GM18517 (cell line): ENCODE measurements around the gene LRP6.

Experiments
- ATAC-seq: cut with Tn5 transposase; IDR thresholded peaks from one replicate; pipeline ENCODE4 v1.9.1; 2021; ENCODE audit warnings: mild to moderate bottlenecking, moderate library complexity; ENCODE audit not compliant: unreplicated experiment

Gene LRP6

DNA sequence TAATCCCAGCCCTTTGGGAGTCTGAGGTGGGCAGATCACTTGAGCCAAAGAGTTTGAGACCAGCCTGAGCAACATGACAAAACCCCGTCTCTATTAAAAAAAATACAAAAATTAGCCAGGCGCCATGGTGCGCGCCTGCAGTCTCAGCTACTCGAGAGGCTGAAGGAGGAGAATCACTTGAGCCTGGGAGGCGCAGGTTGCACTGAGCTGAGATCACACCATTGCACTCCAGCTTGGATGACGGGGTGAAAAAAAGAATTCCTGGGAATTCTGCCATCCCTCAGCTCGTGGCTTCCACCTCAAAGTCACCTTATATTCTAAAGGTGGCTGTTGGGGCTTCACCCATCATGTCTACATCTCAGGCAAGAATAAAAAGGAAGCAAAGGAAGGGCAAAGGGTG lies 183.2 kb downstream of the LRP6 start:
- ATAC-seq: no peak

DNA sequence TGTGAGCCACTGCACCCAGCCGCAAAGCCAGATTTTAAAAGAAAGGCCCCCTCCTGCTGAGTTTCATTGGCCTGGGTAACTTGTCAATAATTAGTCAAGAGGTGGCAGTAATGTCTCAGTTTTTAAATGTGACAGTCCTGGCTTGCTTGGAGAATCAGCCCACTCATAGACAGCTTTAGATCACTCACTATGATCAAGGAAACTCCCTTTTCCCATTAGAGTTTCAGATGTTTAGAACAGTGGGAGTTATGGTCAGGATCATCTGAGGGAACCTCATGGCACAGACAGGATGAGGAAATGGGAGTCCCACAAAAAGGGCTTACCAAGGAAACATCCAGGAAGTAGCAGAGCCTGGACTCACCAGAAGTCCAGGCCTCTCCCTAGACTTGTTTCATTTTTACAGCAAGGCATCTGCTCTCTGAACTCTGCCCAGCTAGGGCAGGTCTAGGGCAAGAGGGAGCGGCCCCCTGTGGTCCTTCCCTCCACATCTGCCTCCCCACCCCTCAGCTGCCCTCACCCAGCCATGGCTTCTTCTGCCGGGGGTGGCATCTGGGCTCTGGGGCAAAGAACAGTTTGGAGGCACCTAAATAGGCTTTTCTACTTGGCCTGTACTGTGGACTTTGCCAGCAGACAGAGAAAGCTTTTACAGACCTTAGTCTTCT lies 184.9 kb downstream of the LRP6 start:
- no peak for ATAC-seq

DNA sequence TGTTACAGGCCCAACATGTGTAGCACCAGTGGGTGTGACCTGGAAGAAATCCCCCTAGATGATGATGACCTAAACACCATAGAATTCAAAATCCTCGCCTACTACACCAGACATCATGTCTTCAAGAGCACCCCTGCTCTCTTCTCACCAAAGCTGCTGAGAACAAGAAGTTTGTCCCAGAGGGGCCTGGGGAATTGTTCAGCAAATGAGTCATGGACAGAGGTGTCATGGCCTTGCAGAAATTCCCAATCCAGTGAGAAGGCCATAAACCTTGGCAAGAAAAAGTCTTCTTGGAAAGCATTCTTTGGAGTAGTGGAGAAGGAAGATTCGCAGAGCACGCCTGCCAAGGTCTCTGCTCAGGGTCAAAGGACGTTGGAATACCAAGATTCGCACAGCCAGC lies 187.6 kb downstream of the LRP6 start:
- ATAC-seq: no peak

DNA sequence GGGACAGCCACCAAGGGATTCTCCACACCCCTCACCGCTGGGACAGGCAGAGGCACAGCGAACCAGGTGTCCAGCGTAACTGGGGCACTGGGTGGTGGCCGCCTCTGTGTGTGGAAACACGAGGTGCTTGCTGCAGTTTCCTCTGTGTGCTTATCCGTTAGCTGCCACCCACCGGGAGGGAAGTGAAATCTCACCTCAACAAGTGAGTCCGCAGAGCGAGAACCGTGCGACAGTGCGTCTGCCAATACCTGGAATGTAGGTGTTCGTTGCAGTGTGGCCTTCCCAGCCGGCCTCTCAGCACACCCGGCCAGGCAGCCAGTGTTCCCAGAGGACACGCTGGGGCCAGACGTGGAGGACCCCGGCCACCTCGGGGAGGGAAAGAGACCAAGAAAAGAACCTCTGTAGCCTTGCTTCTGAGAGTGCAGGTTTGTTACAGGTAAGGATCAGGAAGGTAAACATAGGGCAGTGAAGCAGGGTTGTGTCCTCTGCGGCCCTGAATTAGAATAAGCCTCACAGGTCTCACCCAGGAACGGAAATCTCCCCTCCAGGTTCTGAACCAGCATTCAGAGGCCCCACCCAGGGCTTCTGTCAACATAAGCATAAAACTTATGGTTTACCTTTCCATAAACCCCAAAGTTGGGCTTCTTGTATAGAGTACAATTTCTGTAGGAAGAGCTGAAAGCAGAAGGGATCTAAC lies 194.6 kb downstream of the LRP6 start:
- ATAC-seq: no peak

DNA sequence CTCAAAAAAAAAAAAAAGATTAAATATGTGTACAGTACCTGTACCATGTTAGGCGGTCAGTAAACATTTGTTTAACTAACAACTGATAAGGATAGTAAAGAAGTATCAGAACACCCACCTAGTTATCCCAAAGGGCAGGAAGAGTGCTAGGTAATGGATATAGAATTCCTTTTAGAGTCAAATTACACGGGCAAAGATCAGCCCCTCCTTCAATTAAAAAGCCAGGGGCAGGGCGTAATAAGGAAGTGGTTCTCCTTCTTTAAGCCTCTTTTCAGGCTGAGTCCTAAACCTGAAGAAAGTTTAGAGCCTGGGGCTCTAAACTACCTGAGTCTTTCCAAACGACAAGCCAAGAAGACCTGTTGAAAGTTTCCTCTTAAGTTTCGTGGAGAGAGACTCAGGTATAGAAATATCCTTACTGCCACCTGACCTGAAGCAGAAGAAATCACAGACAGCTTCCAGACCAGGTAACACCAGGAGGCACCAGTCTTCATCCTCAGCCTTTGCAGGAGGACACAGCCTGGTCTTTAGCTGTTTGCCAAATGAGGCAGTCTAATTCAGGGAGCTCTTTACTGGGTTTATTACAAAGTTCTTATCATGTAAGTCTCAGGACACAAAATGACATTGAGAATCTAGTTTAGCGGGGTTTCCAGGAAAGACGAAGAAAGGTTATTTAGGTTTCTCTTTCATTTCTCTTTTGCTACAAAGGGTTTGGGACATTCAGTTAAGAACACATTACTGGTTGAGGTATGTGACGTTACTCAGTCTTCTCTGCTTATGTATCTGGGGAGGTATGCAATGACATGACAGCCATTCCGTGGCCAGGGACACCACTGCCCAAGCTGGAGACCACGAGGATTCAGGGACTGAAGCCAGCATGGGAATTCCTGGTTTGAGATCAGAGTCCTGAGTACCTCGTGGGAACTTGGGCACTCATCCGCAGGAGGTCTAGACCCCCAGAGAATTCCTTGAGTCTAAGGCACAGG lies 195.9 kb downstream of the LRP6 start, which contains the start of gene BCL2L14:
BCL2L14 (plus strand) TSS at position 266 of the 983 bp plus-strand sequence. CDS start 8,367 bp downstream, outside the sequence.
- ATAC-seq: no peak

DNA sequence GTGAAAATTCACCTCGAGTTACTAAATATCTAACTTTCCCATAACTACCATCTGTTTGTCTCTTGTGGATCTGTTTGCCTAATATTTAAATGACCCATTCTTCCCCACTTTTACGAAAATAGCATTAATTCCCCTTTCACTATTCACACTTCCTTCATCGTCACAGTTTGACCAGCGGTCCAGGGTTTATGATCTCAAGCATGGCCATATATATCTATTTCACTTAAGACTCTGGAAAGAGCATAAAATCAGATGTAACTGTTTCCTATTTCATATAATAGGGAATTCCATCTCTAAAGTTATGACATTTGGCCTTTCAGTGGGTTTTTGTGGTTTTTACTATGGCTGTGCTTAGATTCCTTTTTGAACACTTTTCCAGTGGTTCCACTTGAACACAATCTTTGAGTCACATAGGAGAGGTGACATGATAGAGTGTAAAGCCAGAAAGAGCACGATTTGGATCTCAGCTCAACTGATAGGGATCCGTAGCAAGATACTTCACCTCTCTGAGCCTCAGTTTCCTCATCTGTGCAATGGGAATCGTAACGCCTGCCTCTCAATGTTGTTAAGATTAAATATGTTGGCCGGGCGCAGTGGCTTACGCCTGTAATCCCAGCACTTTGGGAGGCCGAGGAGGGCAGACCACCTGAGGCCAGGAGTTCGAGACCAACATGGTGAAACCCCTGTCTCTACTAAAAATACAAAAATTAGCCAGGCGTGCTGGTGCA lies 196.9 kb downstream of the LRP6 start:
- ATAC-seq: no peak

DNA sequence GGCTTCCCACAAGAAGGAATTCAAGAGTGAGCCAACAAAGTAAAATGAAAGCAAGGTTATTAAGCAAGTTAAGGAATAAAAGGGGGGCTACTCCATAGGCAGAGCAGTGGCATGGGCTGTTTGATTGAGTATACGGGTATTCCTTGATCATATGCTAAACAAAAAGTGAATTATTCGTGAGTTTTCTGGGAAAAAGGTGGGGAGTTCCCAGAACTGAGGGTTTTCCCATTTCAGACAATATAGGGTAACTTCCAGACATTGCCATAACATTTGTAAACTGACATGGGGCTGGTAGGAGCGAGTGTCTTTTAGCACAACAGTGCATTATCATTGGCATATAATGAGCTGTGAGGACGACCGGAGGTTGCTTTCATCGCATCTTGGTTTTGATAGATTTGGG lies 198.1 kb downstream of the LRP6 start:
- ATAC-seq: no peak
